ENCODE measurements around the gene CD59. TPM values are rescaled to one million over a fixed set of nuclear protein-coding genes. Genes with fewer than 3 reads are reported as not detected.

The CD59 gene
- total and polyA plus RNA-seq, 2 of the 4 experiments (the other 2 are of a cell fraction) = 765 to 1,140 TPM

GRCh38 chr11:33703788-33704187 lies 32.4 kb downstream of the CD59 start:
- DNase-seq (peak; percentile 35), ATAC-seq (ENCODE audit: low read depth) (no peak)
- H4K5ac ChIP-seq (ENCODE audit: low read depth, low read length) = peak overlapping the region; percentile 21; the same call in 1 of the 2 replicates
- H3K4me2 ChIP-seq (ENCODE audit: low read depth, low read length) = no peak overlapping the region
- intact Hi-C loops (cut with micrococcal nuclease) = no loop called here
- H3K23ac ChIP-seq (ENCODE audit: low read depth, low read length) = no peak overlapping the region
- no peak overlapping the region for H2AK9ac ChIP-seq (replicated peaks; ENCODE audit: low read depth, low read length, poor library complexity)
- H4K8ac ChIP-seq (ENCODE audit: low read depth in 2 of 2, low read length in 2 of 2) = peak overlapping the region in 1 of 2 experiments; percentile 20; a peak in 1 of 4 replicates
- TF ChIP-seq ELK1 (IDR thresholded peaks at IDR 0.05; ENCODE audit: borderline replicate concordance, low read depth, low read length) (no peak), CTCF (conservative IDR thresholded peaks at IDR 0.05; ENCODE audit: low read depth, low read length) (no peak), RFX5 (IDR thresholded peaks at IDR 0.05; ENCODE audit: low read depth, low read length) (no peak), RAD21 (IDR thresholded peaks at IDR 0.05; ENCODE audit: low read length) (no peak), SMC3 (IDR thresholded peaks at IDR 0.05; ENCODE audit: low read depth, low read length) (no peak)
- H2BK120ac ChIP-seq (ENCODE audit: low read depth, low read length) = no peak overlapping the region
- H4K91ac ChIP-seq (ENCODE audit: insufficient read depth, low read depth, low read length) = no peak overlapping the region
- H2AK5ac ChIP-seq (ENCODE audit: low read depth, low read length) = peak overlapping the region; percentile 48
- H3K14ac ChIP-seq (replicated peaks; ENCODE audit: low read depth, low read length) = peak overlapping the region; percentile 39; the same call in 1 of the 2 replicates
- H4K20me1 ChIP-seq (ENCODE audit: insufficient read depth, low read length) = peaks cover 4% of the 10 kb centered on the region; the same call in 1 of the 2 replicates
- H2AFZ ChIP-seq (replicated peaks; ENCODE audit: low read length, poor library complexity) = no peak overlapping the region
- in situ Hi-C loops (cut with MboI; ENCODE audit: low sequenced_read_pairs) = no loop called here
- H3K9ac ChIP-seq (ENCODE audit: low read depth, low read length) = no peak overlapping the region
- H3K27ac ChIP-seq (ENCODE audit: insufficient read depth, low read length) = no peak overlapping the region
- no TSS peak for BruUV-seq (replicated peaks)
- no peaks in the 10 kb centered on the region for H3K9me3 ChIP-seq (ENCODE audit: control insufficient read depth, insufficient read depth, low read length)
- H3K9me1 ChIP-seq (ENCODE audit: insufficient read depth, low read length) = peaks cover 43% of the 10 kb centered on the region
- H2BK5ac ChIP-seq (ENCODE audit: low read depth, low read length, poor library complexity, severe bottlenecking) = no peak overlapping the region
- peak overlapping the region; percentile 43; the same call in 1 of the 2 replicates for H3K4ac ChIP-seq (ENCODE audit: low read depth, low read length)
- ChIA-PET POLR2A (ENCODE audit: unreplicated experiment) (no interaction called here), CTCF (no interaction called here)
- H3K4me1 ChIP-seq (ENCODE audit: control insufficient read depth, insufficient read depth, low read length) = peaks cover 26% of the 10 kb centered on the region
- H3K4me3 ChIP-seq (ENCODE audit: insufficient read depth, low read depth, low read length) = no peak overlapping the region
- no peak overlapping the region for H3K18ac ChIP-seq (ENCODE audit: low read depth, low read length)
- H3K56ac ChIP-seq (ENCODE audit: extremely low read depth, insufficient read depth, low read length) = no peak overlapping the region
- H3K36me3 ChIP-seq (ENCODE audit: control insufficient read depth, insufficient read depth, low read length) = peaks cover 14% of the 10 kb centered on the region
- H3K79me1 ChIP-seq (ENCODE audit: low read depth in 1 of 2, low read length in 2 of 2) = peaks cover 29 to 71% of the 10 kb centered on the region in 2 experiments; a peak in 3 of 4 replicates
- no peaks in the 10 kb centered on the region for H3K27me3 ChIP-seq (ENCODE audit: control insufficient read depth, insufficient read depth, low read length)
- H2BK15ac ChIP-seq (ENCODE audit: low read depth, low read length) = no peak overlapping the region
- no CpG with 5 or more reads among the region's 4 CpGs for WGBS, 2 experiments (ENCODE audit: extremely low coverage in 2 of 2, insufficient read length in 1 of 2)
- dilution Hi-C loops (cut with HindIII; ENCODE audit: low sequenced_read_pairs, unreplicated experiment) = no loop called here
- no peak overlapping the region for H2BK20ac ChIP-seq (ENCODE audit: low read depth, low read length)
